GM12865 (cell line): ENCODE measurements around the gene ZNF511.

Experiments used
- DNase-seq: peaks from one replicate; pipeline ENCODE4 v3.0.0; 2010; ENCODE audit warnings: low read depth
- H3K4me3 ChIP-seq: 2 replicates; pipeline ENCODE4 v1.5.1; 2011; ENCODE audit warnings: mild to moderate bottlenecking, low read depth, low read length, control low read depth
- CTCF ChIP-seq: IDR thresholded peaks from 2 replicates; pipeline ENCODE4 v1.5.1; 2011; ENCODE audit warnings: low read length, control low read depth, low read depth, inconsistent platforms; ENCODE audit not compliant: insufficient read depth; ENCODE audit errors: missing control alignments

The ZNF511 gene

DNA sequence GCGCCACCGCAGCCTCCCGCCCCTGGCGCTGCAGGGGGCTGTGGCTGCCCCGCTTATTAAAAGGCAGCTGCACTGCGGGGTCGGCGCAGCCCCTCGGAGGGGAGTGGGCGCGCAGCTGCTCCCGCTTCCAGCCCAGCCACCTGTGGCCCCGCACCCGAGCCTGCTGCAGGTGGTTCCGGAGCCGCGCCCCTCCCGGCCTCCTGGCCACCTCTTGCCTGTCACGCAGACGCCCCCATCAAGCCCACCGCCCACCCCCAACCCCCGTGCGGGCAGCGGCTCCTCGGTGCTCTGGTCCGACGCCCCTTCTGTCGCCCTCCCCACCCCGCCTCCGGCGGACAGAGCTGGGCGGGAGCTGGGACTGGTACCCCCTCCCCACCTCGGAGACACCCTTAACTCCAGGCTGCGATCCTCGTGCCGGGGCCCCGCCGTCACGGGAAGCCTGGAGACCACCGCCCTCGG is 27.4 kb downstream of the ZNF511 start:
- no peak for TF ChIP-seq CTCF

DNA sequence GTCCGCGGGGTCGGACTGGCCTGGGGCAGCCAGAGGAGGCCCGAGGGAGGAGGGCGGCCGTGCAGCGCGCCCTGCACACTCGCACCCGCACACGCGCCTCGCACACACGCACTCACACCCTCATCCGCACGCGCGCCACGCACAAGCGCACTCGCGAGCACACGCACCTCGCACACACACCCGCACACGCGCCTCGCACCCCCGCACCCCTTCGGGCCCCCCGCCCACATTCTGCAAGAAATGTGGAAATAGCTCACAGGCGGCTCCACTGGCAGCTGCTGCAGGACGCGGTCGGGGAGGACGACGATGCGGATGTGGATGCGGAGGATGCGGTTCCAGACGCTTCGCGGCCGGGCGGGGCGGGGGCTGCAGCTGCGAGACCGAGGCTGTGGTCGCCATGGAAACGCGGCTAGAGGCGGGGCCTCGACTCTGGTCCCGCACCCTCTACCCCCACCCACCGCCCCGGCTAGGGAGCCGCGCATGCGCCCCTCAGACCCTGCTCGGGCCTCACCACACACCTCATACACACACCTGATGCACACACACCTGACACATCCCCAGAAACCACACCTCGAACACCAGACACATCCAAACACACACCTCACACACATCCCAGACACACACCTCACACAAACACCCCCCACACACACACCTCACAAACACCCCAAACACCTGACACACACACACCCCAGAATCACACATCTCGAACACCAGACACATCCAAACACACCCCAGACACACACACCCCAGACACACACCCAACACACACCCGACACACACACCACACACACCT is 28.1 kb downstream of the ZNF511 start, which contains the start of gene CALY:
Gene CALY, minus strand, starts transcription at position 320 of the 793 bp plus-strand sequence. CDS start 7,907 bp downstream, outside the sequence.
- peak; percentile 56 for DNase-seq
- no peak for TF ChIP-seq CTCF
- no peak within 1 kb of the TSS for H3K4me3 ChIP-seq

More for the DNA sequence above, 27.4 kb downstream of the ZNF511 start:
- no peak for DNase-seq
- H3K4me3 ChIP-seq, result no peak overlapping the region

- H3K4me3 ChIP-seq, result no peak overlapping the region
- DNase-seq, result no peak
- no peak for TF ChIP-seq CTCF
Observed at GRCh38 chr10:133337370-133337725, 28.6 kb downstream of the ZNF511 start.

DNA sequence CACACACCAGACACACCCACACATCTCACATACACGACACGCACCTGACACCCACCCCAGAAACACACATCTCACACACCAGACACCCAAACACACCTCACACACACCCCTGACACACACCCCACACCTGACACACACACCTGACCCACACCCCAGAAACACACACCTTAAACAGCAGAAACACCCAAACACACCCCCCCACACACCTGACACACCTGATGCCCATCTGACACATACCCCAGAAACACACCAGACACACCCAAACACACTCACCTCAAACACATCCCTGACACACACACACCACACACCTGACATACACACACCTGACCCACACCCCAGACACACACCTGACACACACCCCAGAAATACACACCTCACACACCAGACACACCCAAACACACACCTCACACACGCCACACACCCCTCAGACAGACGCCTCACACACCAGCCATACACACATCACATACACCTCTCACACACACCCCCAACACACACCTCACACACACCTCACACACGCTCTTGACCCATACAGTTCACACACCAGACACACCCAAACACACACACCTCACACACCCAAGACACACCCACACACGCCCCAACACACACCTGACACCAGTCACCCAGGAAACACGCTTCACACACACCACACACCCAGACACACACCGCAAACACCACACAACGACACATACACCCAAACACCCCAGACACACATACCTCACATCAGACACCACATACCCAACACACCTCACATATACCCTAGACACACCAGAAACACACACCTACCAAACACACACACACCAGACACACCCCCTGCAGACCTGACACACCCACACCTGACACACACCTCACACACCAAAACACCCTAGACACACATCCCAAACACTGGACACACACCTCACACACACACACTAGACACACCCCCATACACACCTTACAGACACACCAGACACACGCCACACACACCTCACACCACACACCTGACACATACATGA is 29.7 kb downstream of the ZNF511 start:
- no peak overlapping the region for H3K4me3 ChIP-seq
- DNase-seq, result no peak
- TF ChIP-seq CTCF, result no peak

DNA sequence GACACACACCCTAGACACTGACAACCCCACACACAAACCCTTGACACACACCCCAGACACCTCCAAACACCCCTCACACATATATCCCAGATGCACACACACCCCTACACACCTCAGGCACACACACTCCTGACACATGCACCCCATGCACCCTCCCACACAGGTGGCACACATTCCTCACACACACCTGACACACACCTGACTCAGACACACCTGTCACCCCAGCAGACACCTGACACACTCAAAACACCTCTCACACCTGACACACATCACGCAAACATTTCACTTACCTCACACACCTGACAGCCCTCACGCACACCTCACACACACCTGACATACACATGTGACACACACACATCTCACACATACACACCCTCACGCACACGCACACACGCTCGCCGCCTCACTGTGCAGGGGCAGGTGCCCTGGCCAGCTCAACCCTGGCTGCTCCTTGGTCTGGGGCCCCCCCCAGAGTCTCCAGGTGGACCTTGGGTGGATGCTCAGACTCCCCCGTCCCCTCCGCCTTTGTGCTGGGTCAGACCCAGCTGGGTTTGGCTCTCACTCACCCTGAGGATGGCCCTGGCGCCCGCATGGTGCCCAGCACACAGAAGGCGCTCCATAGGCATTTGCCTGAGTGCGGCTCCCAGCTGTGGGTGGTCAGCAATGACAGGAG is 31.1 kb downstream of the ZNF511 start:
- no peak for DNase-seq
- TF ChIP-seq CTCF, result no peak
- no peak overlapping the region for H3K4me3 ChIP-seq

DNA sequence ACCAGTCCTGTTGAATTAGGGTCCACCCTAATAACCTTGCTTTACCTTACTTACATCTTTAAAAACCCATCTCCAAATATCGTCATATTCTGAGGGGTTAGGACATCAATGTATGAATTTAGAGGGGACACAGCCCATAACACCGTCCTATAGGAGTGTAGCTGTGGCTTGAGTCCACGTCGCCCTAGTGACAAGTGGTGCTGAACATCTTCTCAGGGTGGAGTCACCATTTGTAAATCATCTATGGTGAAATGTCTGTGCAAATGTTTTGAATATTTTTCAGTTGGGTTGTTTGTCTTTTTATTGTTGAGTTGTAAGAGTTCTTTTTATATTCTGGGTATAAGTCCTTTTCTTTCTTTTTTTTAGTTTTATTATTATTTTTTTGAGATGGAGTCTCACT is 33.3 kb downstream of the ZNF511 start:
- DNase-seq, result no peak
- H3K4me3 ChIP-seq, result no peak overlapping the region
- TF ChIP-seq CTCF, result no peak
